DOHH2 (cell line): ENCODE data around the gene RRM1.

Experiments used
- EZH2phosphoT487 ChIP-seq: fragments of 200-600 bp; sonication (generic); IDR thresholded peaks from 2 replicates; pipeline ENCODE4 v1.6.1; 2017; ENCODE audit warnings: borderline replicate concordance, mild to moderate bottlenecking, antibody characterized with exemption, low read length, moderate library complexity, mixed read lengths
- TF ChIP-seq, protein P1 (sequence below): fragments of 200-600 bp; sonication (generic); IDR thresholded peaks from one replicate; pipeline ENCODE4 v1.5.1; 2014; ENCODE audit warnings: antibody characterized with exemption, mild to moderate bottlenecking, low read depth, low read length; ENCODE audit not compliant: poor library complexity, severe bottlenecking

GRCh38 chr11:4087551-4087950, 7.0 kb upstream of the RRM1 start:
- TF ChIP-seq, protein P1, sequence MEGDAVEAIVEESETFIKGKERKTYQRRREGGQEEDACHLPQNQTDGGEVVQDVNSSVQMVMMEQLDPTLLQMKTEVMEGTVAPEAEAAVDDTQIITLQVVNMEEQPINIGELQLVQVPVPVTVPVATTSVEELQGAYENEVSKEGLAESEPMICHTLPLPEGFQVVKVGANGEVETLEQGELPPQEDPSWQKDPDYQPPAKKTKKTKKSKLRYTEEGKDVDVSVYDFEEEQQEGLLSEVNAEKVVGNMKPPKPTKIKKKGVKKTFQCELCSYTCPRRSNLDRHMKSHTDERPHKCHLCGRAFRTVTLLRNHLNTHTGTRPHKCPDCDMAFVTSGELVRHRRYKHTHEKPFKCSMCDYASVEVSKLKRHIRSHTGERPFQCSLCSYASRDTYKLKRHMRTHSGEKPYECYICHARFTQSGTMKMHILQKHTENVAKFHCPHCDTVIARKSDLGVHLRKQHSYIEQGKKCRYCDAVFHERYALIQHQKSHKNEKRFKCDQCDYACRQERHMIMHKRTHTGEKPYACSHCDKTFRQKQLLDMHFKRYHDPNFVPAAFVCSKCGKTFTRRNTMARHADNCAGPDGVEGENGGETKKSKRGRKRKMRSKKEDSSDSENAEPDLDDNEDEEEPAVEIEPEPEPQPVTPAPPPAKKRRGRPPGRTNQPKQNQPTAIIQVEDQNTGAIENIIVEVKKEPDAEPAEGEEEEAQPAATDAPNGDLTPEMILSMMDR, result no peak
- TF ChIP-seq EZH2phosphoT487, result no peak
